ENCODE results near the gene EDN2. TPM values are rescaled to one million over a fixed set of nuclear protein-coding genes. Genes with fewer than 3 reads are reported as not detected.

The EDN2 gene
- polyA plus RNA-seq, 1 experiment = 0.06 TPM

DNA sequence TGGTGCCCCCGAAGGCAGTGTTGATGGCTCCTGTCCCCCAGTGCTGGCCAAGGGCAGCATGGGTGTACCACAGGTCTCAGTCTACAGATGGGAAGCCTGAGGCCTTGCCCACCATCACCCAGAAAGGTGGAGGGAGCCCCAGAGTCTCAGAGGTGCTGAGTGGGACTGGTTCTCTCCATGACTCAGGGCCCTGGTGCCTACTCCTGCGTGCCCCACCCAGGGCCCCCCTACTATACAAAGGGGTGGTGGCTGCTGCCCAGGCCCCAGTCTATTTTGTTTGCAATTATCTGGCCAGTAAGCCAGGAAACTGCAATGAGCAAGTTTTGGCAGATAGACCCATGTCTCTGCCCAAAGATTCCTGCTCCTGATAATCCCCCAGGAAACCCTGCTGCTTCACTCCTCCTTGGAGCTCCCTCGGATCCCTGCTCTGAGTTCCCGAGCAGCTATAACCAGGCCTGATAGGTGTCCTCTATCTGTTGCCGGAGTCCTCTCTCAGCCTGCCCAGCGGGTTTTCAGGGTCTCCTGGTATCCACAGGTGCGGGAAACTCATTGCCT, 41.7 kb downstream of the EDN2 start:
- H3K36me3 ChIP-seq (ENCODE audit: control insufficient read depth, insufficient read depth, low read length) = no peaks in the 10 kb centered on the region
- no peak for DNase-seq (ENCODE audit: low read depth)
- POLR2A ChIA-PET = interaction anchor here (0.6 kb wide), 1 partner anchor 36 kb away, joined by 3 read pairs; no protein-coding TSS in a partner anchor
- TF ChIP-seq, protein P1, sequence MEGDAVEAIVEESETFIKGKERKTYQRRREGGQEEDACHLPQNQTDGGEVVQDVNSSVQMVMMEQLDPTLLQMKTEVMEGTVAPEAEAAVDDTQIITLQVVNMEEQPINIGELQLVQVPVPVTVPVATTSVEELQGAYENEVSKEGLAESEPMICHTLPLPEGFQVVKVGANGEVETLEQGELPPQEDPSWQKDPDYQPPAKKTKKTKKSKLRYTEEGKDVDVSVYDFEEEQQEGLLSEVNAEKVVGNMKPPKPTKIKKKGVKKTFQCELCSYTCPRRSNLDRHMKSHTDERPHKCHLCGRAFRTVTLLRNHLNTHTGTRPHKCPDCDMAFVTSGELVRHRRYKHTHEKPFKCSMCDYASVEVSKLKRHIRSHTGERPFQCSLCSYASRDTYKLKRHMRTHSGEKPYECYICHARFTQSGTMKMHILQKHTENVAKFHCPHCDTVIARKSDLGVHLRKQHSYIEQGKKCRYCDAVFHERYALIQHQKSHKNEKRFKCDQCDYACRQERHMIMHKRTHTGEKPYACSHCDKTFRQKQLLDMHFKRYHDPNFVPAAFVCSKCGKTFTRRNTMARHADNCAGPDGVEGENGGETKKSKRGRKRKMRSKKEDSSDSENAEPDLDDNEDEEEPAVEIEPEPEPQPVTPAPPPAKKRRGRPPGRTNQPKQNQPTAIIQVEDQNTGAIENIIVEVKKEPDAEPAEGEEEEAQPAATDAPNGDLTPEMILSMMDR (IDR thresholded peaks at IDR 0.05; ENCODE audit: insufficient read depth, low read depth, low read length) = no peak
- no peak overlapping the region for H3K4me3 ChIP-seq (ENCODE audit: low read depth, low read length)
- H3K27me3 ChIP-seq (ENCODE audit: control insufficient read depth, insufficient read depth, low read length) = peaks cover 7% of the 10 kb centered on the region
- CTCF ChIA-PET = interaction anchor here (1.1 to 1.6 kb wide), 2 partner anchors 10 to 11 kb away, joined by 3 to 5 read pairs; no protein-coding TSS in a partner anchor

DNA sequence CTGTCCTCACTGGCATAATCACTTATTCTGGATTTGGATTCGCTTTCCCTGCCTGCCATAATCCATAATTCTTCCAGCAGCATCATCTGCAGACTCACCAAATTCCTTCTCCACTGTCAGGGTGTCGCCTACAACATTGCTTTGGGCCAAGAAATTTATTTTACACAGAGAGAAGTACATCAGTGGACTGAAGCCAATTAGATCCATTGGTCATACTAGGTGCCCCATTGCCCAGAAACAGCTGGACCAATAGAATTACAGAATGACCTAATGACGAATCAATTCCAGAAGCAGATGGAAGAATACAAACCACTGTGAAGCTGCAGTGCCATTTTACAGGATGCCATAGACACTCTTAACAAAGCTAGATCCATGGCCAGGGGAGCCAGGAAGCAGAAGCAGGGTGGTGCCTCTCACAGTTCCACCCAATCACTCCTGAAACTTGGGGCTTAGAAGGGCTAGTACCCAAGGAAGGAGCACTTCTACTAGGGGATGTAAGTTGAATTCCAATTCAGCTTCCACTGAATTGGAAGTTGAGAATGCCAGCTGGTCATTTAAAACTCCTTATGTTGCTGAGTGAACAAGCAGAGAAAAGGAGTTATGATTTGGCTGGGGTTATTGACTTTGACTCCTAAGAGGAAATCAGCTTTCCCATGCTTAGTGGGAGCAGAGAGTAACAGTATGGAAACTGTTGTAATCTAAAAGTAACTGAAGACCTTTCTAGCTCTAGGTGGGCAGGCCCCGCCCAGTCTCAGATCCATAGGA, 44.0 kb downstream of the EDN2 start:
- no peak for DNase-seq (ENCODE audit: low read depth)
- Histone ChIP-seq H3K27me3 (ENCODE audit: control insufficient read depth, insufficient read depth, low read length) (peaks cover 7% of the 10 kb centered on the region), H3K4me3 (ENCODE audit: low read depth, low read length) (no peak overlapping the region), H3K36me3 (ENCODE audit: control insufficient read depth, insufficient read depth, low read length) (no peaks in the 10 kb centered on the region)
- ChIA-PET CTCF (no interaction called here), POLR2A (no interaction called here)
- TF ChIP-seq, protein P1 (IDR thresholded peaks at IDR 0.05; ENCODE audit: insufficient read depth, low read depth, low read length) = no peak

DNA sequence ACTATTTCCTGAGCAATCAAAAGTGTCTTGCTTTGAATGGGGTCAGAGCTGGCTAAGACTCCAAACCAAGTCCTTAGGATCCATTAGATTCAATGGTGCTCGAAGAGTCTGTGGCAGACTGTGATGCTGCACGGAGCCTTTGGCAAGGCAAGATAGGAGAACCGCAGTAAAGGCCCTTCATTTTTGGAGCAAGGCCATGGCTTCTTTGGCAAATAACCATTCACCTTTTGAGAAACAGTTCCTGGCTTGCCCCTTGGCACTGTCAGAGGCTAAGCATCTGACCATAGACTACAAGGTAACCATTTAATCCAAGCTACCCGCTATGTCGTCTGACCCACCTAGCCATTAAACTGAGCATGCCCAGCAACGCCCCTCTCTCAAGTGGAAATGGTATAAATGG, 45.2 kb downstream of the EDN2 start:
- TF ChIP-seq, protein P1 (IDR thresholded peaks at IDR 0.05; ENCODE audit: insufficient read depth, low read depth, low read length) = no peak
- Histone ChIP-seq H3K4me3 (ENCODE audit: low read depth, low read length) (no peak overlapping the region), H3K27me3 (ENCODE audit: control insufficient read depth, insufficient read depth, low read length) (peaks cover 7% of the 10 kb centered on the region), H3K36me3 (ENCODE audit: control insufficient read depth, insufficient read depth, low read length) (no peaks in the 10 kb centered on the region)
- ChIA-PET CTCF (interaction anchor here (0.8 kb wide), 1 partner anchor 156 kb away, joined by 3 read pairs; no protein-coding TSS in a partner anchor), POLR2A (no interaction called here)
- no peak for DNase-seq (ENCODE audit: low read depth)

DNA sequence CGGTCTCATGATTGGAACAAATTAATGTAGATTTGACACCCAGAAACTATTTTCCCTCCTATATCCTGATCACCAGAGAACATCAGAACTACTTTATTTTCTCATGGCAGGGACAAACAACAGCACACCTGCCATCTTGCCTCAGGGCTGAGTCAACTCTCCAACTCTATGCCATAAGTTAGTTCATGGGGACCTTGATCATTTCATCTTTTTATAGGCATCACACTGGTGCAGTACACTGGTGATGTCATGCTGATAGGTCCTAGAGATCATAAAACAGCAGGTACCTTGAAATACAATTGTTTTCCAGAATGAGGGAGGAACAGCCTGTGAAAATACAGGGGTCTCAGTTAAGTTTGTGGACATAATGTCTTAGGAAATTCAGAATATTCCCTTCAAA, 45.8 kb downstream of the EDN2 start:
- CTCF ChIA-PET = no interaction called here
- POLR2A ChIA-PET = no interaction called here
- Histone ChIP-seq H3K27me3 (ENCODE audit: control insufficient read depth, insufficient read depth, low read length) (peaks cover 7% of the 10 kb centered on the region), H3K36me3 (ENCODE audit: control insufficient read depth, insufficient read depth, low read length) (no peaks in the 10 kb centered on the region), H3K4me3 (ENCODE audit: low read depth, low read length) (no peak overlapping the region)
- TF ChIP-seq, protein P1 (IDR thresholded peaks at IDR 0.05; ENCODE audit: insufficient read depth, low read depth, low read length) = no peak
- DNase-seq (ENCODE audit: low read depth) = no peak

DNA sequence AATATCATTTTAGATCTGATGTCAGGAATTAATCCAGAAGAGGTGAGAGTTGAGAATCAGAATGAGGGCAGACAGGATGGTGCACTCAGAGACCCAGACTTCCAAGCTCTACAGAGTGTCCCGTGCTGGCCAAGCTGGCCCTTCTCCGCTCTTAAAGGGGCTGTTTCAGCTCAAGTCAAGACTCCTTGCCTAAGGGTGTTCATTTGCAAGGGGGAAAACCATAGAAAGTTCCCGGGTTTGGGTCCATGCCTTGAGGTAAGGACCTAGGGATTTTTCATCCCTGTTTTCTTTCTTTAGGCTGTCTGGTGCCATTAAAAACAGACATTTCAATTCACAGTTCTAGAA, 47.5 kb downstream of the EDN2 start:
- no peaks in the 10 kb centered on the region for H3K36me3 ChIP-seq (ENCODE audit: control insufficient read depth, insufficient read depth, low read length)
- no peak for DNase-seq (ENCODE audit: low read depth)
- CTCF ChIA-PET = interaction anchor here (1.6 kb wide), 1 partner anchor 10 kb away, joined by 5 read pairs; no protein-coding TSS in a partner anchor
- H3K27me3 ChIP-seq (ENCODE audit: control insufficient read depth, insufficient read depth, low read length) = peaks cover 7% of the 10 kb centered on the region
- H3K4me3 ChIP-seq (ENCODE audit: low read depth, low read length) = no peak overlapping the region
- POLR2A ChIA-PET = no interaction called here
- TF ChIP-seq, protein P1 (IDR thresholded peaks at IDR 0.05; ENCODE audit: insufficient read depth, low read depth, low read length) = no peak
